Fibroblast of mammary gland (primary cell): Measurements from ENCODE around the gene CALHM1.

ENCODE experiments used
- DNase-seq: peaks from one replicate; pipeline ENCODE4 v3.0.0-alpha.2; 2010; ENCODE audit warnings: low read depth
- H3K4me3 ChIP-seq: 2 replicates; pipeline ENCODE4 v1.5.1; 2011; ENCODE audit warnings: low read depth, mild to moderate bottlenecking, low read length, moderate library complexity; ENCODE audit not compliant: control insufficient read depth
- CTCF ChIP-seq: conservative IDR thresholded peaks from 2 replicates; pipeline ENCODE4 v1.5.1; 2011; ENCODE audit warnings: low read depth, low read length, inconsistent platforms; ENCODE audit not compliant: control insufficient read depth, insufficient read depth

The CALHM1 gene

GRCh38 chr10:103474077-103474476 is 15.4 kb upstream of the CALHM1 start:
- no peak for TF ChIP-seq CTCF
- DNase-seq, result no peak
- no peak overlapping the region for H3K4me3 ChIP-seq

DNA sequence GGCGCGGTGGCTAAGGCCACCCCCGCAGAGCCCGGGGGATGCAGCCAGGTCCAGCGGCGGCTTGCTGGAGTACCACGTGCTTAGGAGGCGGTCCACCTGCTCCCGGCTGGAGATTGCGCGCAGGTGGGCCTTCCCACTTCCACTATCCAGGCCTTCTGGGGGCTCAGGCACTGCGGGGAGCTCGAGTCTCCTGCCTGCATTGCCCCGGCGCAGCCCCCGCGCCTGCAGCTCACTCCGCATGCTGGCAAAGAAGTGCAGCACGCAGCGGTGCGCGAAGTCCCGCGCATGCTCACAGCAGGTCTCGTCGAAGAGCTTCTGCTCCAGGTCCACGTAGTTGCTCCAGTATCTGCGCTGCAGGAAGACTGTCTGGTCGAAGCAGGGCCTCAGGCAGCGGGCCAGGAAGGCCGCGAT is 14.6 kb upstream of the CALHM1 start:
- no peak for DNase-seq
- no peak overlapping the region for H3K4me3 ChIP-seq
- no peak for TF ChIP-seq CTCF

DNA sequence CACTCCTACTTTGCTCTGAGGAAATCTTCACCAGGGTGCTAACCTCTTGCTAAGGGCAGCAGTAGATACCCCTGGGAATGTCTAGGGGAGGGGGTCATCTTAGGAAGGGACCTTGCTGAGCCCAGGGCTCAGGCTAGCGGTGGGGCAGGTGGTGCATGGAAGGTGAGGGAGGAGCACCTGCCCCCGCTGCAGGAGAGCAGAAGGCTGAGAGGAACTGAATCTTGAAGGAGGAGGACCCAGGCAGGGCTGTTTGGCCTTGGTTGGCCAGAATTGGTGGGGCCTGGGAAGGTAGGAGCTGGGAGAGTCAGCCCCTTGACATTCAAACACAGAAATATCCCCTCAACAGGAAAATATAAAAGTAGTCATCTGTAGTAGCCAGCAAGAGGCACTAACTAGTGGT is 13.3 kb upstream of the CALHM1 start:
- H3K4me3 ChIP-seq, result no peak overlapping the region
- no peak for TF ChIP-seq CTCF
- DNase-seq, result no peak

DNA sequence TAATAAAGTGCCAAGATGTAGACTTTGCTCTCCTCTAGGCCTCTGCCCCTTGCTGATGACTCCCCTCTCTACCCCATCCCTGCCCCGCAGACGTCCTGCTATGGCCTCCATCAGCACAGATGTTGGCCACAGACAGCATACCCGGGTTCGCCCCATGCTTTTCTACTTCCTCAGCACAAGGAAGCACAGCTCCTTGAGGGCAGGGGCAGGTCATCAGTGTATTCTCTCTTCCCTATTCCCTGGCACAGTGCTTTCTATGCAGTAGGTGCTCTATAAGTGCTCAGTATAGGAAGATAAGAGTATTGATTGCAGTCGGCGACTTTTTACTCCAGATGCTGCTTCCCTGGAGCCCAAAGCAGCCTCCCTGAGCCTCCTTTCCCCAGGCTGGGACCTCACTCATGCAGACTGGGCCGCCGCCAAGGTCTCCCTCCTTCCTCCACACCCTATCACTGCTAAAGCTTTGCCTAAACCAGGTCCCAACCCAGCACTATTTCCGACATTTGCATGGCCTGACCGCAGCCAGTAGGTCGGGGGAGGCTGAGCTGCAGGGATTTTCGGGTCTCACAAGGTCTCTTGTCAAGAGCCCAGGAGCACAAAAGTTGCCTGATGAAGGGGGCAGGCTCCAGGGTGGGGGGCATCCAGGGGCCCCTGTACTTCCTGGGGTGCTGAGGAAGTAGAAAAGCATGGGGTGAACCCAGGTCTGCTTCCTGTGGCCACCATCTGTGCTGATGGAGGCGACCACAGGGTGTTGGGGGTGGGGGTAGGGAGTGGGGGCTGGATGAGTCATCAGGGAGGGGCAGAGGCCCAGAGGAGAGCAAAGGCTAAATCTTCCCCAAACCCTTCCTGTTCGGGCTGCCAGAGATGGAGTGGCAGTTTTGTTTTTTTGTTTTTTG is 12.3 kb upstream of the CALHM1 start:
- no peak for TF ChIP-seq CTCF
- peak; percentile 78 for DNase-seq
- H3K4me3 ChIP-seq, result no peak overlapping the region

DNA sequence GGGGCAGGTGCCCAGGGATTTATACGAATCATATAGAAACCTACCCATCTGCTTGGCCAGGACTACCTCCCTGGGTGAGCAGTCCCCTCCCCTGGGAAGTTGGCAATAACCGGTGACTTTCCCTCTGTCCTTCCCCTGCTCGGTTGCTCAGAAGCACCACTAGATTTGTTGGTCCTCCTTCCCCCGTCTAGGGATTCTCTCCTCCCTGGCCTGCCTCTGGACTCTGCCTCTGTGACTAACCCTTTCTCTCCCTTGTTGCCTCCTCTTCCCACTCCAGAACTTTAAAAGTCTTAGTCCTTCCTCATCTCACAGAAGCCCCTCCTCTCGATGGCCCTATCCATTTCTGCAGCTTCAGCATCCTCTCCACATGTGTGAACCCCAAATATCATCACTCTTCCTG is 10.5 kb upstream of the CALHM1 start:
- TF ChIP-seq CTCF, result no peak
- H3K4me3 ChIP-seq, result no peak overlapping the region
- DNase-seq, result no peak

DNA sequence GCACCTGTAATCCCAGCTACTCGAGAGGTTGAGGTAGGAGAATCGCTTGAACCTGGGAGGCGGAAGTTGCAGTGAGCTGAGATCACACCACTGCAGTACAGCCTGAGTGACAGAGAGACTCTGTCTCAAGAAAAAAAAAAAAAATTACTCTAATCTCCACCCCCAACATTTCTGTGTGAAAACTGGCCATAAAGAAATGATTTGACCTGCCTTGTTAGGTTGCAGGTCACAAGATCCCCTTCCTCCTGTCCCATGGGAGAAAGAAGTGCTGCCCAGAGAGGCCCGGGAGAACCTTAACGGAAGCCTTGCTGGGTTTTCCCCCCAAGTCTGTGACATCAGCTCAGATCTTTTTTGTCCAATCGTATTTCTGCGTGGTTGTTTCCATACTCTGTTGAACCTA is 8.7 kb upstream of the CALHM1 start:
- DNase-seq, result no peak
- TF ChIP-seq CTCF, result no peak
- H3K4me3 ChIP-seq, result no peak overlapping the region

GRCh38 chr10:103466734-103467133 is 8.0 kb upstream of the CALHM1 start:
- TF ChIP-seq CTCF, result no peak
- no peak overlapping the region for H3K4me3 ChIP-seq
- no peak for DNase-seq
